Uterus (tissue), 4 donors: ENCODE measurements around the gene C4orf50. TPM values are rescaled to one million over a fixed set of nuclear protein-coding genes. Genes with fewer than 3 reads are reported as not detected.

Experiments
- DNase-seq, 2 donors: peaks; one replicate each; pipeline ENCODE4 v3.0.0-alpha.2; 2019 to 2020
- H3K27ac ChIP-seq, 2 donors: fragments of 200-600 bp; sonication (generic); 1 replicate in 1 of 2; 2 replicates in 1 of 2; pipeline ENCODE4 v1.5.1; 2016 to 2018
- H3K27me3 ChIP-seq, 2 donors: fragments of 200-600 bp; sonication (generic); one replicate each; pipeline ENCODE4 v1.5.1; 2018 to 2019; ENCODE audit warnings: control low read depth in 1 of 2
- H3K36me3 ChIP-seq, 2 donors: fragments of 200-600 bp; sonication (generic); one replicate each; pipeline ENCODE4 v1.5.1; 2019; ENCODE audit warnings: control low read depth in 1 of 2
- H3K4me1 ChIP-seq, 2 donors: fragments of 200-600 bp; sonication (generic); one replicate each; pipeline ENCODE4 v1.5.1; 2018 to 2019; ENCODE audit warnings: control low read depth in 1 of 2
- H3K4me3 ChIP-seq, 2 donors: fragments of 200-600 bp; sonication (generic); 1 replicate in 1 of 2; 2 replicates in 1 of 2; pipeline ENCODE4 v1.5.1; 2018 to 2019; ENCODE audit warnings: mild to moderate bottlenecking in 1 of 2
- H3K9me3 ChIP-seq, 2 donors: fragments of 200-600 bp; sonication (generic); one replicate each; pipeline ENCODE4 v1.5.1; 2019; ENCODE audit warnings: control low read depth in 1 of 2
- CTCF ChIP-seq, 4 experiments: fragments of 200-600 bp in 2 of 4; fragments of 450-650 bp in 2 of 4; sonication (generic) in 2 of 4; IDR thresholded peaks; one replicate each; pipeline ENCODE4 v1.5.1; 2016 to 2019; ENCODE audit warnings: antibody characterized with exemption in 4 of 4, mild to moderate bottlenecking in 2 of 4, moderate library complexity in 1 of 4
- POLR2A ChIP-seq, 2 donors: fragments of 450-650 bp; IDR thresholded peaks; one replicate each; pipeline ENCODE4 v1.6.1; 2016; ENCODE audit warnings: antibody characterized with exemption in 2 of 2, mild to moderate bottlenecking in 1 of 2, moderate library complexity in 1 of 2
- intact Hi-C: fragments of 100-400 bp; cut with DNase I; formaldehyde crosslinking; loops from one replicate; pipeline ENCODE4 v1.15.1; 2023; ENCODE audit warnings: low total_unique reads
- total RNA-seq, 4 donors: library from RNA; depleted of rRNA in 3 of 4; stranded (reverse); fragments of >200 nt in 3 of 4; gene quantifications; one replicate each; pipeline versions ENCODE4 v1.1.0 to v1.2.4, GENCODE V29; 2014 to 2023
- donor health status: DM: yes; HTN: yes; CAD: no.

The C4orf50 gene
- total RNA-seq, 4 donors from 2014 or later = under 0.01 to 0.07 TPM; not detected in 2

- TF ChIP-seq CTCF (IDR thresholded peaks at IDR 0.05) (no peak), POLR2A (IDR thresholded peaks at IDR 0.05) (no peak)
- intact Hi-C loops = no loop called here
- H3K4me1 ChIP-seq = peaks cover 0 to 6% of the 10 kb centered on the region in 2 donors
- H3K9me3 ChIP-seq = no peaks in the 10 kb centered on the region
- no peak overlapping the region for H3K4me3 ChIP-seq
- no peaks in the 10 kb centered on the region for H3K36me3 ChIP-seq
- no peak overlapping the region for H3K27ac ChIP-seq
- no peak for DNase-seq
- peaks cover 29 to 35% of the 10 kb centered on the region in 2 donors for H3K27me3 ChIP-seq
Observed at GRCh38 chr4:5893591-5893990, 124.6 kb downstream of the C4orf50 start.

- Histone ChIP-seq H3K27me3 (peaks cover 29 to 35% of the 10 kb centered on the region in 2 donors), H3K36me3 (no peaks in the 10 kb centered on the region)
Observed at GRCh38 chr4:5893004-5893580, 125.1 kb downstream of the C4orf50 start, which contains the start of gene CRMP1. Gene CRMP1 (minus strand): TSS chr4:5893086. CDS start chr4:5892969, 117 bp downstream.

GRCh38 chr4:5892323-5893003 lies 125.8 kb downstream of the C4orf50 start:
- Histone ChIP-seq H3K27me3 (peaks cover 29 to 35% of the 10 kb centered on the region in 2 donors), H3K4me3 (no peak overlapping the region), H3K36me3 (no peaks in the 10 kb centered on the region), H3K4me1 (peaks cover 0 to 6% of the 10 kb centered on the region in 2 donors), H3K27ac (no peak overlapping the region), H3K9me3 (no peaks in the 10 kb centered on the region)
- DNase-seq = no peak
- intact Hi-C loops = no loop called here
- TF ChIP-seq POLR2A (IDR thresholded peaks at IDR 0.05) (no peak), CTCF (IDR thresholded peaks at IDR 0.05) (no peak)

More at GRCh38 chr4:5893004-5893580, 125.1 kb downstream of the C4orf50 start, which contains the start of gene CRMP1:
- intact Hi-C loops = no loop called here
- no peak within 1 kb of the TSS for H3K27ac ChIP-seq
- peaks cover 0 to 6% of the 10 kb centered on the region in 2 donors for H3K4me1 ChIP-seq
- no peak for TF ChIP-seq CTCF (IDR thresholded peaks at IDR 0.05)
- DNase-seq = no peak
- no peak within 1 kb of the TSS for H3K4me3 ChIP-seq
- H3K9me3 ChIP-seq = no peaks in the 10 kb centered on the region

- Histone ChIP-seq H3K36me3 (no peaks in the 10 kb centered on the region), H3K4me3 (no peak overlapping the region), H3K27ac (no peak overlapping the region), H3K4me1 (peaks cover 0 to 6% of the 10 kb centered on the region in 2 donors), H3K9me3 (no peaks in the 10 kb centered on the region), H3K27me3 (peaks cover 29 to 31% of the 10 kb centered on the region in 2 donors)
- no peak for TF ChIP-seq POLR2A (IDR thresholded peaks at IDR 0.05)
- TF ChIP-seq CTCF (IDR thresholded peaks at IDR 0.05) = no peak
- intact Hi-C loops = no loop called here
- no peak for DNase-seq
Observed at GRCh38 chr4:5891563-5892322, 126.5 kb downstream of the C4orf50 start.
